Neural cell (in vitro differentiated cells): ENCODE results near the gene BCS1L. TPM values are rescaled to one million over a fixed set of nuclear protein-coding genes. Genes with fewer than 3 reads are reported as not detected.

Source experiments
- H2AFZ ChIP-seq: fragments of 200-600, 300-800 bp; sonication (generic), shearing (Covaris generic); 2 replicates; pipeline ENCODE4 v1.6.0; 2014; ENCODE audit warnings: low read depth, mild to moderate bottlenecking, antibody characterized with exemption, low read length, moderate library complexity
- H3F3A ChIP-seq: fragments of 200-600 bp; shearing (Covaris generic); 2 replicates; pipeline ENCODE4 v1.6.1; 2016; ENCODE audit warnings: mild to moderate bottlenecking, moderate library complexity, mixed read lengths, antibody characterized with exemption, low read length; ENCODE audit not compliant: insufficient read depth, poor library complexity, severe bottlenecking
- H3K27ac ChIP-seq: fragments of 200-600, 300-800 bp; sonication (generic), shearing (Covaris generic); 2 replicates; pipeline ENCODE4 v1.5.1; 2014; ENCODE audit warnings: mild to moderate bottlenecking, low read length, moderate library complexity
- H3K27me3 ChIP-seq: fragments of 300-800, 200-600 bp; sonication (generic), shearing (Covaris generic); 2 replicates; pipeline ENCODE4 v1.6.0; 2014; ENCODE audit warnings: mild to moderate bottlenecking, low read depth, low read length, moderate library complexity; ENCODE audit not compliant: insufficient read depth
- H3K36me3 ChIP-seq: fragments of 300-800, 200-600 bp; sonication (generic), shearing (Covaris generic); 2 replicates; pipeline ENCODE4 v1.5.1; 2014; ENCODE audit warnings: mild to moderate bottlenecking, antibody characterized with exemption, low read length, moderate library complexity; ENCODE audit not compliant: insufficient read depth
- H3K4me2 ChIP-seq: fragments of 300-800, 200-600 bp; sonication (generic), shearing (Covaris generic); 2 replicates; pipeline ENCODE4 v1.6.0; 2014; ENCODE audit warnings: mild to moderate bottlenecking, low read length
- H3K4me3 ChIP-seq: fragments of 300-800, 200-600 bp; sonication (generic), shearing (Covaris generic); 2 replicates; pipeline ENCODE4 v1.5.1; 2014; ENCODE audit warnings: mild to moderate bottlenecking, low read length, moderate library complexity
- H3K79me2 ChIP-seq: fragments of 200-600 bp; shearing (Covaris generic); replicated peaks from 2 replicates; pipeline ENCODE4 v1.6.0; 2014; ENCODE audit warnings: mild to moderate bottlenecking, low read length, moderate library complexity; ENCODE audit not compliant: insufficient read depth
- H3K9ac ChIP-seq: fragments of 300-800, 200-600 bp; sonication (generic), shearing (Covaris generic); 2 replicates; pipeline ENCODE4 v1.6.1; 2016; ENCODE audit warnings: mild to moderate bottlenecking, low read length, mixed read lengths
- H3K9me2 ChIP-seq: fragments of 200-600 bp; shearing (Covaris generic); 2 replicates; pipeline ENCODE4 v1.6.1; 2016; ENCODE audit warnings: mild to moderate bottlenecking, low read length, mixed read lengths; ENCODE audit not compliant: insufficient read depth
- H3K9me3 ChIP-seq: fragments of 200-600, 300-800 bp; sonication (generic), shearing (Covaris generic); 2 replicates; pipeline ENCODE4 v1.6.1; 2016; ENCODE audit warnings: mild to moderate bottlenecking, mixed run types, low read length, moderate library complexity, mixed read lengths
- H4K20me1 ChIP-seq: fragments of 200-600 bp; shearing (Covaris generic); 2 replicates; pipeline ENCODE4 v1.6.1; 2016; ENCODE audit warnings: mild to moderate bottlenecking, mixed run types; ENCODE audit not compliant: insufficient read depth
- CTCF ChIP-seq: fragments of 450-650 bp; IDR thresholded peaks from 2 replicates; pipeline ENCODE4 v1.5.1; 2014; ENCODE audit warnings: antibody characterized with exemption, mild to moderate bottlenecking, moderate library complexity; ENCODE audit not compliant: poor library complexity, severe bottlenecking
- EP300 ChIP-seq: fragments of 450-650 bp; conservative IDR thresholded peaks from 2 replicates; pipeline ENCODE4 v1.6.1; 2014; ENCODE audit warnings: antibody characterized with exemption, mild to moderate bottlenecking, moderate library complexity; ENCODE audit not compliant: poor library complexity, severe bottlenecking
- EZH2 ChIP-seq: fragments of 200-600, 300-800 bp; shearing (Covaris generic), sonication (generic); IDR thresholded peaks from 2 replicates; pipeline ENCODE4 v1.6.1; 2014; ENCODE audit warnings: antibody characterized with exemption, low read length, borderline replicate concordance, mild to moderate bottlenecking; ENCODE audit not compliant: insufficient read depth, poor library complexity, severe bottlenecking
- MXI1 ChIP-seq: fragments of 450-650 bp; conservative IDR thresholded peaks from 2 replicates; pipeline ENCODE4 v1.6.1; 2014; ENCODE audit warnings: antibody characterized with exemption, mild to moderate bottlenecking; ENCODE audit not compliant: poor library complexity, severe bottlenecking
- POLR2AphosphoS5 ChIP-seq: IDR thresholded peaks from 2 replicates; pipeline ENCODE4 v1.6.1; 2012
- RAD21 ChIP-seq: fragments of 450-650 bp; conservative IDR thresholded peaks from 2 replicates; pipeline ENCODE4 v1.6.1; 2014; ENCODE audit warnings: antibody characterized with exemption, mild to moderate bottlenecking, moderate library complexity
- REST ChIP-seq: IDR thresholded peaks from 2 replicates; pipeline ENCODE4 v1.6.1; 2012; ENCODE audit warnings: borderline replicate concordance
- SMC3 ChIP-seq: fragments of 450-650 bp; conservative IDR thresholded peaks from 2 replicates; pipeline ENCODE4 v1.6.1; 2014; ENCODE audit warnings: antibody characterized with exemption, mild to moderate bottlenecking, moderate library complexity; ENCODE audit not compliant: poor library complexity
- TAF1 ChIP-seq: IDR thresholded peaks from 2 replicates; pipeline ENCODE4 v1.6.1; 2012; ENCODE audit warnings: low read depth
- polyA plus RNA-seq: library from polyadenylated mRNA; depleted of rRNA; stranded (reverse); fragments of >200 nt; gene quantifications from 2 replicates; pipeline ENCODE4 v1.2.3, GENCODE V29; 2014

Gene BCS1L
- polyA plus RNA-seq, 1 donor from 2014 or later, result 75.8 TPM

- Histone ChIP-seq H4K20me1 (no peaks in the 10 kb centered on the region), H3F3A (no peaks in the 10 kb centered on the region), H3K27ac (no peak overlapping the region), H3K4me2 (no peak overlapping the region), H3K36me3 (peaks cover 8% of the 10 kb centered on the region), H3K9me2 (no peaks in the 10 kb centered on the region), H3K9me3 (no peaks in the 10 kb centered on the region), H3K79me2 (no peaks in the 10 kb centered on the region), H3K4me3 (no peak overlapping the region), H3K9ac (no peak overlapping the region), H3K27me3 (no peaks in the 10 kb centered on the region), H2AFZ (no peak overlapping the region)
- no peak for TF ChIP-seq CTCF
- TF ChIP-seq EZH2, result no peak
Measured at GRCh38 chr2:218642786-218643185, 16.7 kb upstream of the BCS1L start.

- H2AFZ ChIP-seq, result no peak overlapping the region
- TF ChIP-seq SMC3 (no peak), TAF1 (no peak), CTCF (no peak), REST (no peak), POLR2AphosphoS5 (no peak), MXI1 (no peak), EP300 (no peak), RAD21 (no peak), EZH2 (no peak)
- no peak overlapping the region for H3K4me3 ChIP-seq
- H3F3A ChIP-seq, result no peaks in the 10 kb centered on the region
- H3K36me3 ChIP-seq, result peaks cover 18% of the 10 kb centered on the region
- H3K4me2 ChIP-seq, result no peak overlapping the region
- no peaks in the 10 kb centered on the region for H4K20me1 ChIP-seq
- no peaks in the 10 kb centered on the region for H3K79me2 ChIP-seq
- H3K9me2 ChIP-seq, result no peaks in the 10 kb centered on the region
- H3K9ac ChIP-seq, result no peak overlapping the region
- H3K27me3 ChIP-seq, result no peaks in the 10 kb centered on the region
- H3K27ac ChIP-seq, result no peak overlapping the region
- no peaks in the 10 kb centered on the region for H3K9me3 ChIP-seq
Measured at GRCh38 chr2:218643751-218644310, 15.7 kb upstream of the BCS1L start.
